Measurements from ENCODE around the gene ATP1A4. TPM values are rescaled to one million over a fixed set of nuclear protein-coding genes. Genes with fewer than 3 reads are reported as not detected.

Gene ATP1A4
- total and polyA plus RNA-seq, 7 experiments from 2014 or later, result 0.71 TPM; not detected in 6

DNA sequence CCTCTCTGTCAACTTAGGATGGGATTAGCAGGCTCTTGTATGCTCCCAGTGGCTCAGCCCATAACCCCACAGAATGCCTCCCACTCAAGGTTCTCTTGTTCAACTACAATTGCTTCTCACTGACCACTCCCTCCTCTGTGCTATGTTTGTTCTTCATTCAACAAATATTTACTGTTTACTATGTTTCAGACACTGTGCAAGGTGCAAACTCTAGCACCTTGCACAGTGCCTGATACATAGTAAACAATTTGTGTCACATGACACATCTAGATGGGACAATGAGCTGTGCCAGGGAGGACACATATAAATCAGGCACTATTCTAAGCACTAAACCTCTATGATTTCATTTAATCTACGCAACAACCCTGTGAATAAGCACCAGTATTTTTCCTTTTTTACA is 20.5 kb upstream of the ATP1A4 start:
- no peaks in the 10 kb centered on the region for H3K4me1 ChIP-seq (ENCODE audit: control insufficient read depth in 2 of 2, insufficient read depth in 2 of 2, low read length in 2 of 2)
- ATAC-seq (no peak), DNase-seq (no peak)
- no peaks in the 10 kb centered on the region for H3K9me3 ChIP-seq (ENCODE audit: control insufficient read depth in 2 of 3, low read length in 3 of 3)
- Mint-ChIP-seq H3K4me3 (no peak overlapping the region), H3K9me3 (peaks cover 0 to 2% (median 0%) of the 10 kb centered on the region in 11 donors), H3K4me1 (peaks cover 0 to 2% (median 0%) of the 10 kb centered on the region in 7 donors), H3K36me3 (no peaks in the 10 kb centered on the region), H3K27ac (no peak overlapping the region), H3K27me3 (peaks cover 0 to 23% (median 4%) of the 10 kb centered on the region in 5 donors)
- ChIA-PET POLR2A (no interaction called here), CTCF (interaction anchor here (0.7 kb wide), 1 partner anchor 158 kb away, joined by 3 read pairs; no protein-coding TSS in a partner anchor)
- no peak overlapping the region for H3K27ac ChIP-seq (ENCODE audit: low read depth, low read length)
- no peak overlapping the region for H3K4me3 ChIP-seq (ENCODE audit: low read length)
- no peaks in the 10 kb centered on the region for H3K36me3 ChIP-seq (ENCODE audit: control insufficient read depth in 2 of 3, insufficient read depth in 3 of 3, low read length in 3 of 3)
- H3K27me3 ChIP-seq (ENCODE audit: control insufficient read depth in 2 of 2, insufficient read depth in 2 of 2, low read length in 2 of 2), result no peaks in the 10 kb centered on the region
- intact Hi-C loops (cut with micrococcal nuclease), result no loop called here

GRCh38 chr1:160131803-160132565 is 19.4 kb upstream of the ATP1A4 start:
- Histone ChIP-seq H3K27me3 (ENCODE audit: control insufficient read depth in 2 of 2, insufficient read depth in 2 of 2, low read length in 2 of 2) (no peaks in the 10 kb centered on the region), H3K27ac (ENCODE audit: low read depth, low read length) (no peak overlapping the region), H3K9me3 (ENCODE audit: control insufficient read depth in 2 of 3, low read length in 3 of 3) (no peaks in the 10 kb centered on the region), H3K4me3 (ENCODE audit: low read length) (no peak overlapping the region), H3K4me1 (ENCODE audit: control insufficient read depth in 2 of 2, insufficient read depth in 2 of 2, low read length in 2 of 2) (no peaks in the 10 kb centered on the region), H3K36me3 (ENCODE audit: control insufficient read depth in 2 of 3, insufficient read depth in 3 of 3, low read length in 3 of 3) (no peaks in the 10 kb centered on the region)
- Mint-ChIP-seq H3K4me3 (no peak overlapping the region), H3K27me3 (peaks cover 0 to 23% (median 4%) of the 10 kb centered on the region in 5 donors), H3K27ac (no peak overlapping the region), H3K9me3 (peaks cover 0 to 2% (median 0%) of the 10 kb centered on the region in 11 donors), H3K4me1 (peaks cover 0 to 2% (median 0%) of the 10 kb centered on the region in 7 donors), H3K36me3 (no peaks in the 10 kb centered on the region)
- intact Hi-C loops (cut with micrococcal nuclease), result no loop called here
- ATAC-seq (no peak), DNase-seq (no peak)
- ChIA-PET CTCF (no interaction called here), POLR2A (no interaction called here)

GRCh38 chr1:160133990-160134770 is 17.2 kb upstream of the ATP1A4 start:
- DNase-seq (no peak), ATAC-seq (no peak)
- Histone ChIP-seq H3K9me3 (ENCODE audit: control insufficient read depth in 2 of 3, low read length in 3 of 3) (no peaks in the 10 kb centered on the region), H3K4me1 (ENCODE audit: control insufficient read depth in 2 of 2, insufficient read depth in 2 of 2, low read length in 2 of 2) (no peaks in the 10 kb centered on the region), H3K4me3 (ENCODE audit: low read length) (no peak overlapping the region), H3K36me3 (ENCODE audit: control insufficient read depth in 2 of 3, insufficient read depth in 3 of 3, low read length in 3 of 3) (no peaks in the 10 kb centered on the region), H3K27me3 (ENCODE audit: control insufficient read depth in 2 of 2, insufficient read depth in 2 of 2, low read length in 2 of 2) (no peaks in the 10 kb centered on the region), H3K27ac (ENCODE audit: low read depth, low read length) (no peak overlapping the region)
- H3K4me1 Mint-ChIP-seq, result peaks cover 0 to 2% (median 0%) of the 10 kb centered on the region in 7 donors
- no peak overlapping the region for H3K27ac Mint-ChIP-seq
- H3K4me3 Mint-ChIP-seq, result no peak overlapping the region
- H3K9me3 Mint-ChIP-seq, result no peaks in the 10 kb centered on the region
- peaks cover 0 to 21% (median 0%) of the 10 kb centered on the region in 5 donors for H3K27me3 Mint-ChIP-seq
- CTCF ChIA-PET, result no interaction called here
- intact Hi-C loops (cut with micrococcal nuclease), result no loop called here
- POLR2A ChIA-PET, result no interaction called here
- H3K36me3 Mint-ChIP-seq, result no peaks in the 10 kb centered on the region

GRCh38 chr1:160134791-160135572 is 16.4 kb upstream of the ATP1A4 start:
- no peaks in the 10 kb centered on the region for H3K9me3 ChIP-seq (ENCODE audit: control insufficient read depth in 2 of 3, low read length in 3 of 3)
- ChIA-PET CTCF (no interaction called here), POLR2A (no interaction called here)
- H3K4me3 ChIP-seq (ENCODE audit: low read length), result no peak overlapping the region
- Mint-ChIP-seq H3K4me1 (peaks cover 0 to 2% (median 0%) of the 10 kb centered on the region in 7 donors), H3K27me3 (peaks cover 0 to 23% (median 2%) of the 10 kb centered on the region in 5 donors), H3K36me3 (no peaks in the 10 kb centered on the region), H3K27ac (no peak overlapping the region), H3K4me3 (no peak overlapping the region), H3K9me3 (no peaks in the 10 kb centered on the region)
- intact Hi-C loops (cut with micrococcal nuclease), result no loop called here
- no peak overlapping the region for H3K27ac ChIP-seq (ENCODE audit: low read depth, low read length)
- H3K4me1 ChIP-seq (ENCODE audit: control insufficient read depth in 2 of 2, insufficient read depth in 2 of 2, low read length in 2 of 2), result no peaks in the 10 kb centered on the region
- ATAC-seq (peak; percentile 37), DNase-seq (no peak)
- no peaks in the 10 kb centered on the region for H3K36me3 ChIP-seq (ENCODE audit: control insufficient read depth in 2 of 3, insufficient read depth in 3 of 3, low read length in 3 of 3)
- H3K27me3 ChIP-seq (ENCODE audit: control insufficient read depth in 2 of 2, insufficient read depth in 2 of 2, low read length in 2 of 2), result no peaks in the 10 kb centered on the region

DNA sequence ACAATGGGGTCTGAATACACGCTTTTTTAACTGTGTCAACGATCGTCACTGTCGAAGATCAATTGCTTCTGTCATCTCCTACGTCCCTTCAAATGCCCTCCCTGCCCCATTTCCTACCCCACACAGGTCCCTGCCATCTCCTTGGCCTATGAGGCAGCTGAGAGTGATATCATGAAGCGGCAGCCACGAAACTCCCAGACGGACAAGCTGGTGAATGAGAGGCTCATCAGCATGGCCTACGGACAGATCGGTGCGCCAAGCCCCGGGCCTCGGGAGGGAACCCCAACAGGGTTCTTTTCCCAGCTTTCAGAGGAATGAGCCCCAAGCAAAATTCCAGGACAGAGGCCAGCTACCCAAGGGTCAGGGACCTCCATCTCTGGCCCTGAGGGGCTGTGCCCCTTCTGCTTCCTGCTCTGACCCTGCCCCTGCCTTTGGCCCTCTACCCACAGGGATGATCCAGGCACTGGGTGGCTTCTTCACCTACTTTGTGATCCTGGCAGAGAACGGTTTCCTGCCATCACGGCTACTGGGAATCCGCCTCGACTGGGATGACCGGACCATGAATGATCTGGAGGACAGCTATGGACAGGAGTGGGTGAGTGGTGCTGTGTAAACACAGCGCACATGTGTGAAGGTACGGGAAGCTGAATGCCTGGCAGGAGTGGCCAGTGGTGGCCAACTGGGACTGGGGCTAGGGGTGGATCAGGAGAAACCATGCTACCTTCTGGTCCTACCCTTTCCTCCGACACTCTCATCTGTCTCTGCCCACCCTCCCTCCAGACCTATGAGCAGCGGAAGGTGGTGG is 15.1 kb upstream of the ATP1A4 start:
- intact Hi-C loops (cut with micrococcal nuclease), result no loop called here
- DNase-seq, result no peak

DNA sequence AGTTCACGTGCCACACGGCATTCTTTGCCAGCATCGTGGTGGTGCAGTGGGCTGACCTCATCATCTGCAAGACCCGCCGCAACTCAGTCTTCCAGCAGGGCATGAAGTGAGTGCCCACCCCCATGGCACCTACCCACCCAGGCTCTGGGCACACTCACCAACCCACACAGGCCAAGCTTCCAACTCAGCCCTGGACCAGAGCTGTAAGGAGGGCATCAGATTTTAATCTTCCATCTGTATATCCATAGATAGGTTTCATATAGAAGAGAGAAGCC is 14.5 kb upstream of the ATP1A4 start:
- Histone ChIP-seq H3K4me1 (ENCODE audit: control insufficient read depth in 2 of 2, insufficient read depth in 2 of 2, low read length in 2 of 2) (no peaks in the 10 kb centered on the region), H3K4me3 (ENCODE audit: low read length) (no peak overlapping the region), H3K27me3 (ENCODE audit: control insufficient read depth in 2 of 2, insufficient read depth in 2 of 2, low read length in 2 of 2) (no peaks in the 10 kb centered on the region), H3K36me3 (ENCODE audit: control insufficient read depth in 2 of 3, insufficient read depth in 3 of 3, low read length in 3 of 3) (no peaks in the 10 kb centered on the region), H3K9me3 (ENCODE audit: control insufficient read depth in 2 of 3, low read length in 3 of 3) (no peaks in the 10 kb centered on the region), H3K27ac (ENCODE audit: low read depth, low read length) (no peak overlapping the region)
- Mint-ChIP-seq H3K4me3 (no peak overlapping the region), H3K27ac (no peak overlapping the region), H3K27me3 (peaks cover 0 to 32% (median 16%) of the 10 kb centered on the region in 5 donors), H3K9me3 (no peaks in the 10 kb centered on the region), H3K4me1 (peaks cover 0 to 2% (median 0%) of the 10 kb centered on the region in 7 donors), H3K36me3 (no peaks in the 10 kb centered on the region)
- intact Hi-C loops (cut with micrococcal nuclease), result no loop called here
- no peak for DNase-seq
- POLR2A ChIA-PET, result no interaction called here
- no peak for ATAC-seq
- CTCF ChIA-PET, result no interaction called here

More for the DNA sequence above, 15.1 kb upstream of the ATP1A4 start:
- Histone ChIP-seq H3K36me3 (ENCODE audit: control insufficient read depth in 2 of 3, insufficient read depth in 3 of 3, low read length in 3 of 3) (no peaks in the 10 kb centered on the region), H3K4me3 (ENCODE audit: low read length) (no peak overlapping the region), H3K27ac (ENCODE audit: low read depth, low read length) (no peak overlapping the region), H3K4me1 (ENCODE audit: control insufficient read depth in 2 of 2, insufficient read depth in 2 of 2, low read length in 2 of 2) (no peaks in the 10 kb centered on the region), H3K9me3 (ENCODE audit: control insufficient read depth in 2 of 3, low read length in 3 of 3) (no peaks in the 10 kb centered on the region), H3K27me3 (ENCODE audit: control insufficient read depth in 2 of 2, insufficient read depth in 2 of 2, low read length in 2 of 2) (no peaks in the 10 kb centered on the region)
- Mint-ChIP-seq H3K36me3 (no peaks in the 10 kb centered on the region), H3K9me3 (no peaks in the 10 kb centered on the region), H3K4me3 (no peak overlapping the region), H3K27me3 (peaks cover 0 to 28% (median 11%) of the 10 kb centered on the region in 5 donors), H3K4me1 (peaks cover 0 to 2% (median 0%) of the 10 kb centered on the region in 7 donors), H3K27ac (no peak overlapping the region)
- CTCF ChIA-PET, result no interaction called here
- no peak for ATAC-seq
- POLR2A ChIA-PET, result no interaction called here

All from naive thymus-derived CD4-positive, alpha-beta T cell (primary cell).